CD14-positive monocyte (primary cell): ENCODE data around the gene RHBG. TPM values are rescaled to one million over a fixed set of nuclear protein-coding genes. Genes with fewer than 3 reads are reported as not detected.

ENCODE experiments used
- DNase-seq, 3 donors: peaks; one replicate each; pipeline ENCODE4 v3.0.0-alpha.2; 2011 to 2022
- H2AFZ ChIP-seq: 2 replicates; pipeline ENCODE4 v1.6.0; 2012; ENCODE audit warnings: mild to moderate bottlenecking, low read depth, low read length, inconsistent platforms; ENCODE audit not compliant: insufficient read depth, poor library complexity, severe bottlenecking
- H3K27ac ChIP-seq, 2 donors: 1 replicate in 1 of 2; 2 replicates in 1 of 2; pipeline ENCODE4 v1.5.1; 2012 to 2013; ENCODE audit warnings: low read length in 2 of 2, control low read depth in 1 of 2, inconsistent platforms in 1 of 2, low read depth in 1 of 2, mild to moderate bottlenecking in 1 of 2
- H3K27me3 ChIP-seq, 2 donors: one replicate each; pipeline versions ENCODE4 v1.6.0 to v1.6.1; 2011 to 2013; ENCODE audit warnings: low read length in 2 of 2; ENCODE audit not compliant: control insufficient read depth in 2 of 2, insufficient read depth in 2 of 2
- H3K36me3 ChIP-seq, 2 donors: replicated peaks in 1 of 2; 1 replicate in 1 of 2; 2 replicates in 1 of 2; pipeline versions ENCODE4 v1.5.1 to v1.6.1; 2012 to 2013; ENCODE audit warnings: low read length in 2 of 2, control low read depth in 1 of 2, inconsistent platforms in 1 of 2, mild to moderate bottlenecking in 1 of 2; ENCODE audit not compliant: insufficient read depth in 2 of 2, control insufficient read depth in 1 of 2
- H3K4me1 ChIP-seq, 2 donors: 1 replicate in 1 of 2; 2 replicates in 1 of 2; pipeline versions ENCODE4 v1.5.1 to v1.6.1; 2012 to 2013; ENCODE audit warnings: low read length in 2 of 2, control low read depth in 1 of 2, inconsistent platforms in 1 of 2, mild to moderate bottlenecking in 1 of 2, moderate library complexity in 1 of 2; ENCODE audit not compliant: insufficient read depth in 2 of 2, control insufficient read depth in 1 of 2
- H3K4me2 ChIP-seq: replicated peaks from 2 replicates; pipeline ENCODE3; 2012; ENCODE audit warnings: low read length, moderate library complexity, mild to moderate bottlenecking; ENCODE audit not compliant: poor library complexity, severe bottlenecking; ENCODE audit errors: extremely low read depth
- H3K4me3 ChIP-seq, 3 experiments: fragments of 200-600 bp in 1 of 3; sonication (generic) in 1 of 3; replicated peaks in 1 of 3; 1 replicate in 2 of 3; 2 replicates in 1 of 3; pipeline ENCODE4 v1.5.1; 2011 to 2013; ENCODE audit warnings: low read length in 3 of 3, mild to moderate bottlenecking in 3 of 3, control low read depth in 2 of 3, low read depth in 2 of 3, inconsistent platforms in 1 of 3, moderate library complexity in 1 of 3
- H3K79me2 ChIP-seq: 2 replicates; pipeline ENCODE4 v1.6.0; 2012; ENCODE audit warnings: mild to moderate bottlenecking, control low read depth, inconsistent platforms, low read length, moderate library complexity; ENCODE audit not compliant: insufficient read depth
- H3K9ac ChIP-seq: 2 replicates; pipeline ENCODE4 v1.6.0; 2017; ENCODE audit warnings: low read length, mild to moderate bottlenecking; ENCODE audit not compliant: insufficient read depth, poor library complexity, severe bottlenecking
- H3K9me3 ChIP-seq, 2 donors: replicated peaks in 1 of 2; 1 replicate in 1 of 2; 2 replicates in 1 of 2; pipeline versions ENCODE4 v1.5.1 to v1.6.1; 2012 to 2013; ENCODE audit warnings: low read length in 2 of 2, control low read depth in 1 of 2; ENCODE audit not compliant: control insufficient read depth in 1 of 2, insufficient read depth in 1 of 2
- H4K20me1 ChIP-seq: 2 replicates; pipeline ENCODE4 v1.6.0; 2012; ENCODE audit warnings: mild to moderate bottlenecking, low read length, control low read depth, moderate library complexity; ENCODE audit not compliant: insufficient read depth
- H3K27ac Mint-ChIP-seq, 7 donors: one replicate each; pipeline ENCODE4 v1.8.0; 2020; ENCODE audit warnings: mild to moderate bottlenecking in 7 of 7, mixed read lengths in 7 of 7, moderate library complexity in 6 of 7, inconsistent platforms in 2 of 7
- H3K27me3 Mint-ChIP-seq, 3 donors: one replicate each; pipeline ENCODE4 v1.8.0; 2021 to 2022; ENCODE audit warnings: low read depth in 3 of 3, mild to moderate bottlenecking in 3 of 3, mixed read lengths in 3 of 3, moderate library complexity in 3 of 3, inconsistent platforms in 1 of 3
- H3K36me3 Mint-ChIP-seq, 2 donors: one replicate each; pipeline ENCODE4 v1.8.0; 2020; ENCODE audit warnings: mixed read lengths in 2 of 2, inconsistent platforms in 1 of 2, mild to moderate bottlenecking in 1 of 2
- H3K4me1 Mint-ChIP-seq: one replicate; pipeline ENCODE4 v1.8.0; 2020; ENCODE audit warnings: mild to moderate bottlenecking, mixed read lengths
- H3K4me3 Mint-ChIP-seq, 2 donors: one replicate each; pipeline ENCODE4 v1.8.0; 2020; ENCODE audit warnings: mild to moderate bottlenecking in 2 of 2, mixed read lengths in 2 of 2, moderate library complexity in 1 of 2
- H3K9me3 Mint-ChIP-seq, 7 donors: one replicate each; pipeline ENCODE4 v1.8.0; 2020 to 2022; ENCODE audit warnings: mixed read lengths in 7 of 7, mild to moderate bottlenecking in 6 of 7, moderate library complexity in 6 of 7, inconsistent platforms in 2 of 7
- WGBS: methylation state at CpG from one replicate; pipeline ENCODE4 v1.1.5; 2013; ENCODE audit warnings: missing lambda C conversion rate; ENCODE audit not compliant: insufficient coverage; 5-methylcytosine and 5-hydroxymethylcytosine counted together
- intact Hi-C, 2 donors: fragments of 100-400 bp; cut with micrococcal nuclease; formaldehyde crosslinking; loops; one replicate each; pipeline versions ENCODE4 v1.15.0 to v1.15.1; 2023
- polyA plus RNA-seq, 3 donors: library from polyadenylated mRNA; depleted of rRNA in 1 of 3; unstranded in 2 of 3; stranded (reverse) in 1 of 3; fragments of 300-500 nt in 2 of 3; fragments of >200 nt in 1 of 3; fragmentation: Illumina TruSeq in 2 of 3; gene quantifications; 1 replicate in 2 of 3; 2 replicates in 1 of 3; pipeline ENCODE4 v1.2.3, GENCODE V29; 2012 to 2021
- TF ChIP-seq, protein P1 (sequence below): fragments of 200-600 bp; IDR thresholded peaks from one replicate; pipeline ENCODE4 v1.8.0; 2022; ENCODE audit warnings: antibody characterized with exemption, mild to moderate bottlenecking

The RHBG gene
- polyA plus RNA-seq, 3 donors = 0.08 TPM; not detected in 2

DNA sequence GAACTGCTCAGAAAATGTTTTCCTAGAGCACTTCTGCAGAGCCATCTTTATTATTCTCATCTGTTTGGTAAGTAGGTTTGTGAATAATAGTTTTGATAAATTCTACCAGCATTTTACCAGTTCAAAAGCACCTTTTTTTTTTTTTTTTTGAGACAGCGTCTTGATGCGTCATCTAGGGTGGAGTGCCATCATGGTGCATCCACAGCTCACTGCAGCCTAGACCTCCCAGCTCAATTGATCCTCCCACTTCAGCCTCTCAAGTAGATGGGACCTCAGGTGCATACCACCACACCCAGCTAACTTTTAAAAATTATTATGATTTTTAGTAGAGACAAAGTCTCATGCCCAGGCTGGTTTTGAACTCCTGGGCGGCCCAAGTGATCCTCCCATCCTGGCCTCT lies 9.8 kb upstream of the RHBG start:
- H3K36me3 ChIP-seq = no peaks in the 10 kb centered on the region
- 83% methylated on average over 1 of the region's 3 CpGs for WGBS
- peaks cover 12 to 44% of the 10 kb centered on the region in 2 donors for H3K27me3 ChIP-seq
- TF ChIP-seq, protein P1, sequence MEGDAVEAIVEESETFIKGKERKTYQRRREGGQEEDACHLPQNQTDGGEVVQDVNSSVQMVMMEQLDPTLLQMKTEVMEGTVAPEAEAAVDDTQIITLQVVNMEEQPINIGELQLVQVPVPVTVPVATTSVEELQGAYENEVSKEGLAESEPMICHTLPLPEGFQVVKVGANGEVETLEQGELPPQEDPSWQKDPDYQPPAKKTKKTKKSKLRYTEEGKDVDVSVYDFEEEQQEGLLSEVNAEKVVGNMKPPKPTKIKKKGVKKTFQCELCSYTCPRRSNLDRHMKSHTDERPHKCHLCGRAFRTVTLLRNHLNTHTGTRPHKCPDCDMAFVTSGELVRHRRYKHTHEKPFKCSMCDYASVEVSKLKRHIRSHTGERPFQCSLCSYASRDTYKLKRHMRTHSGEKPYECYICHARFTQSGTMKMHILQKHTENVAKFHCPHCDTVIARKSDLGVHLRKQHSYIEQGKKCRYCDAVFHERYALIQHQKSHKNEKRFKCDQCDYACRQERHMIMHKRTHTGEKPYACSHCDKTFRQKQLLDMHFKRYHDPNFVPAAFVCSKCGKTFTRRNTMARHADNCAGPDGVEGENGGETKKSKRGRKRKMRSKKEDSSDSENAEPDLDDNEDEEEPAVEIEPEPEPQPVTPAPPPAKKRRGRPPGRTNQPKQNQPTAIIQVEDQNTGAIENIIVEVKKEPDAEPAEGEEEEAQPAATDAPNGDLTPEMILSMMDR = no peak
- H3K4me3 Mint-ChIP-seq = peak overlapping the region in 1 of 2 donors; percentile 26
- intact Hi-C loops = no loop called here
- H3K4me3 ChIP-seq = no peak overlapping the region
- no peak overlapping the region for H3K9ac ChIP-seq
- peaks cover 0 to 4% (median 2%) of the 10 kb centered on the region in 7 donors for H3K9me3 Mint-ChIP-seq
- peaks cover 5% of the 10 kb centered on the region for H3K4me1 Mint-ChIP-seq
- H2AFZ ChIP-seq = no peak overlapping the region
- H3K4me1 ChIP-seq = peaks cover 0 to 4% of the 10 kb centered on the region in 2 donors
- peaks cover 37 to 70% (median 55%) of the 10 kb centered on the region in 3 donors for H3K27me3 Mint-ChIP-seq
- H3K27ac ChIP-seq = no peak overlapping the region
- peak overlapping the region in 1 of 7 donors; percentile 3 for H3K27ac Mint-ChIP-seq
- H4K20me1 ChIP-seq = no peaks in the 10 kb centered on the region
- no peak for DNase-seq
- H3K36me3 Mint-ChIP-seq = no peaks in the 10 kb centered on the region
- H3K79me2 ChIP-seq = no peaks in the 10 kb centered on the region
- no peak overlapping the region for H3K4me2 ChIP-seq
- H3K9me3 ChIP-seq = no peaks in the 10 kb centered on the region

DNA sequence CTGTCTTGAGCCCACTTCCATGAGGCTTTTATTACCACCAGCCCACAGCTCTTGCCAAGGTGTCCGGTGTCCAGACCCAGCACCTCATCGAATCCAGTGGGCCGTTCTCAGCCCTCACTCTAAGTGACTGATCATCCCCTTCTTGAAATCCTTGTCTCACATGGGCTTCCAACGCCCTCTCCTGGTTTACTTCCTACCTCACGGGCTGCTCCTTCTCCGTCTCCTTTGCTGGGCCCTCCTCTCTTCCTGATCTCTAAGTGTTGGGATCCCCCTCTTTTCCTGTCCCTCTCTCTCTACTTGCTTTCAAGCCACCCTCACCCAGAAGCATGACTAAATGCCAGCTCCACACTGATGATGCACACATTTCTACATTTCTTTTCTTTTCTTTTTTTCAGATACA lies 9.0 kb upstream of the RHBG start:
- H3K27ac ChIP-seq = no peak overlapping the region
- Mint-ChIP-seq H3K27me3 (peaks cover 37 to 73% (median 60%) of the 10 kb centered on the region in 3 donors), H3K4me3 (peak overlapping the region in 1 of 2 donors; percentile 2), H3K9me3 (peaks cover 0 to 7% (median 2%) of the 10 kb centered on the region in 7 donors), H3K4me1 (peaks cover 5% of the 10 kb centered on the region), H3K36me3 (no peaks in the 10 kb centered on the region), H3K27ac (no peak overlapping the region)
- no peaks in the 10 kb centered on the region for H3K36me3 ChIP-seq
- no peak overlapping the region for H2AFZ ChIP-seq
- no peaks in the 10 kb centered on the region for H3K9me3 ChIP-seq
- H3K4me1 ChIP-seq = peaks cover 0 to 4% of the 10 kb centered on the region in 2 donors
- H4K20me1 ChIP-seq = no peaks in the 10 kb centered on the region
- no peak overlapping the region for H3K9ac ChIP-seq
- no peaks in the 10 kb centered on the region for H3K79me2 ChIP-seq
- TF ChIP-seq, protein P1 = no peak
- no peak overlapping the region for H3K4me3 ChIP-seq
- no peak overlapping the region for H3K4me2 ChIP-seq
- intact Hi-C loops = no loop called here
- WGBS = 37% methylated on average over 6 of the region's 6 CpGs
- DNase-seq = no peak
- H3K27me3 ChIP-seq = peaks cover 9 to 46% of the 10 kb centered on the region in 2 donors
